Subcutaneous abdominal adipose tissue (tissue), 5 donors: ENCODE results near the gene ARL5B.

Experiments used
- H3K27ac ChIP-seq: one replicate; pipeline ENCODE4 v1.7.0; 2013; ENCODE audit warnings: low read depth, mild to moderate bottlenecking, inconsistent platforms, low read length, moderate library complexity
- H3K27me3 ChIP-seq, 5 donors: one replicate each; pipeline ENCODE4 v1.7.0; 2013; ENCODE audit warnings: low read length in 5 of 5, inconsistent platforms in 1 of 5; ENCODE audit not compliant: control insufficient read depth in 5 of 5, insufficient read depth in 4 of 5
- H3K36me3 ChIP-seq, 5 donors: one replicate each; pipeline ENCODE4 v1.7.0; 2013; ENCODE audit warnings: low read length in 5 of 5; ENCODE audit not compliant: control insufficient read depth in 5 of 5, insufficient read depth in 5 of 5
- H3K4me1 ChIP-seq, 5 donors: one replicate each; pipeline ENCODE4 v1.7.0; 2013; ENCODE audit warnings: low read length in 5 of 5, mild to moderate bottlenecking in 3 of 5, moderate library complexity in 1 of 5; ENCODE audit not compliant: control insufficient read depth in 5 of 5, insufficient read depth in 5 of 5
- H3K4me3 ChIP-seq, 5 donors: one replicate each; pipeline ENCODE4 v1.7.0; 2013; ENCODE audit warnings: low read length in 5 of 5, low read depth in 1 of 5
- H3K9ac ChIP-seq, 5 donors: one replicate each; pipeline ENCODE4 v1.7.0; 2013; ENCODE audit warnings: low read length in 5 of 5, mild to moderate bottlenecking in 4 of 5, moderate library complexity in 3 of 5
- H3K9me3 ChIP-seq, 5 donors: one replicate each; pipeline ENCODE4 v1.7.0; 2013; ENCODE audit warnings: low read length in 5 of 5; ENCODE audit not compliant: control insufficient read depth in 5 of 5
- donor health status: healthy.
- donor health status: healthy.
- donor health status: healthy.
- donor health status: healthy.
- donor health status: healthy.

Gene ARL5B

DNA sequence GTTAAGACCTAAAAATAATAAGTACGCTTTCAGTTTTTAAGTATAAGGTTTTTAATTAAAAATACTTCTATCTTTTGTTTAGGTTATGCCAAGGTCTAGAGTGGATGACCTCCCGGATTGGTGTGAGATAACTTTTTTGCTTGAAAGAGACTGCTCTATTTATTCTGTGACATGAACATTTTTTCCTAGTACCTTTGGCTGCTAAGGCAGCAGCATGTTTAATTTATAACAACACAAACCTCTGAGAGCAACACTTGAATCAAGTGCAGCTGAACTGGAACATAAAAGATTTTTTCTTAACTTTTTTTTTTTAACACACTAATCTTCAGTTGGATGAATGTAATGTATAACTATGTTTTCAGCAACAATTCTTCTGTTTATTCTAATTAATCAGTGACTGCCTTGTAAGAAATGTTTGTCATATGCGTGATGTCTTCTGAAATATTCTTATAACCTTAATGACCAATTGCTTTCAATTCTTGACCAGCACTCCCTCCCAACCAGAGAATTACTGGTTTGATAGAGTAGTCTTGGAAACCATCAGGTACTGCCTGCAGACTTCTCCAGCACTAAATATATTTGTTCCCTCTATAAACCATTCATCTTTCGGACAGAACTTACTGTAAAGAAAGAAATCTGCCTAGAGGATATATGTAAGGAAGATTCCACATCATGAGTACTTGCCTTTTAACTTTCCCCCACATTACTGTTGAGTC lies 16.0 kb downstream of the ARL5B start:
- Histone ChIP-seq H3K36me3 (peaks cover 16 to 44% (median 30%) of the 10 kb centered on the region in 5 donors), H3K9ac (no peak overlapping the region), H3K4me1 (no peaks in the 10 kb centered on the region), H3K27ac (no peak overlapping the region), H3K27me3 (no peaks in the 10 kb centered on the region), H3K9me3 (no peaks in the 10 kb centered on the region), H3K4me3 (no peak overlapping the region)

DNA sequence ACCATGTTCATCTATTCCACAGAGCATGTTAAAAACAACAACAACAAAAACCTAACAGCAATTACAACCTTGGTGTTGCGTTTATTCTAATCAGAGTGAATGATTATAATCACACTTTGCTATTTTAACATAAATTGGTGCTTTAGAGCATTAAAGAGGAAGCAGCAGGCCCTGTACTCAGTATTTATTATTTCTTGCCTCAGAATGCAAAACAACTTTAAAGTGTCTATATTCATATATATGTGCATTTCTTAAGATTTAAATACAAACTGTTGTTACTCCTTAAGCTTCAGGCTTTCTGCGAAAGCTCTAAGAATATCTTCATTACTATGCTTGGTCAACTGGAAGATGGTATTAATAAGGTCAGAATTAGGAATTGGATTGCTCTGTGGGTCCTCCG lies 21.5 kb downstream of the ARL5B start:
- Histone ChIP-seq H3K4me1 (peaks cover 0 to 7% (median 0%) of the 10 kb centered on the region in 5 donors), H3K9ac (no peak overlapping the region), H3K4me3 (no peak overlapping the region), H3K27me3 (no peaks in the 10 kb centered on the region), H3K27ac (no peak overlapping the region), H3K36me3 (peaks cover 0 to 10% (median 3%) of the 10 kb centered on the region in 5 donors), H3K9me3 (no peaks in the 10 kb centered on the region)

DNA sequence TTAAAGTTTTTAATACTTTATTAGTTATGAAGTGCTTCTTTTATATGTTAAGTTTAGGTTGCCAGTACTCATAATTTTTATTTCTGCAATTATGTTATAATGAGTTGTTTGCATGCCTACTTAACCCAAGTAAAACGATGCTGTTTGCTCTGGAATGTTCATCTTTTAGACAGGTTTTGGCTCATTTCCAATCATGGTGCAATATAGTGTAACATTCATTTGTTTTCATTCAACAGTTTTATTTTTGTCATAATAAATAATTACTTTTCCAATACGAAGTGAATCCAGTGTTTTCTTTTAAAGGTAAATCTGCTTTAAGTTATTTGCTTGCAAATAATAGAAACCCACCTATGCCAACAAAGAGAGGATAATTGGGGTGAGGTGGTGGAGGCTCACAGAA lies 22.1 kb downstream of the ARL5B start:
- Histone ChIP-seq H3K27me3 (no peaks in the 10 kb centered on the region), H3K9ac (no peak overlapping the region), H3K4me1 (peaks cover 0 to 7% (median 0%) of the 10 kb centered on the region in 5 donors), H3K9me3 (no peaks in the 10 kb centered on the region), H3K27ac (peak overlapping the region; percentile 9), H3K4me3 (no peak overlapping the region), H3K36me3 (peaks cover 0 to 6% (median 3%) of the 10 kb centered on the region in 5 donors)

DNA sequence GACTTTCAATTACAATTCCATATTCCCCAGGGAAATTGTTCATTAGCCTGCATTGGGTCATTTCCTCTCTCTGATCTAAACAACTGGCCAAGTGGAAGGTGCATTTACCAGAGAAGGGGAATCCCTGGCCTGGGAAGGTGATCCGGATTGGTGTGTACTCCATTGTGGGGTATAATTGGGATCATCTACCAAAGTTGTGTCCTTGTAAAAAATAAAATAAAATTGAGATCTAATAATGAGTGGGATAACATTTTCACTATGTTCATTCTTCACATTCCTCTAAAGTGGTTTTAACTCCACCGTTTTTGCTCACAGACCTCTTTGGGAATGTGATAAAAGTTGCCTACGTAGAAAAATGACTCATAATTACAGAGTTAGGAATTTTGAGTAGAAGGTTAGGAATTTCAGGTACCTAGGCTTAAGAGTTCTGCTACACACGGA lies 22.8 kb downstream of the ARL5B start:
- Histone ChIP-seq H3K27ac (peak overlapping the region; percentile 9), H3K9ac (no peak overlapping the region), H3K27me3 (no peaks in the 10 kb centered on the region), H3K9me3 (no peaks in the 10 kb centered on the region), H3K4me3 (no peak overlapping the region), H3K4me1 (peaks cover 0 to 7% (median 0%) of the 10 kb centered on the region in 5 donors), H3K36me3 (peaks cover 0 to 5% (median 0%) of the 10 kb centered on the region in 5 donors)

DNA sequence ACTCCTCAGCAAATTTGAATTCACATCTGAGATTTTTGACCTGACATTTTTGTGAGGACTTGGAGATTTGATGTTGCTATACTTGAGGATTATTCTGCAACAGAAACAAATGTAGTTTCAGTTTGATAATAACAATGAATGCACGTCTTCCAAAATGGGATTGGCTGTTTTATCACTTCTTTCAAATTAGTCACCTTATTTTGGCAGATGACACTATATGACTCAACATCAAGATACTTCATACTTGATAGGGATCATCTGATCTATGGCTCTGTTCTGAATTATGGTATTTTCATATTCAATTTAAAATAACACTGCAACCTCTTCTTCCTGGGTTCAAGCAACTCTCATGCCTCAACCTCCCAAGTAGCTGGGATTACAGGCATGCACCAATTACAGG lies 24.2 kb downstream of the ARL5B start:
- Histone ChIP-seq H3K27ac (no peak overlapping the region), H3K9ac (no peak overlapping the region), H3K9me3 (no peaks in the 10 kb centered on the region), H3K36me3 (peaks cover 0 to 4% (median 0%) of the 10 kb centered on the region in 5 donors), H3K27me3 (no peaks in the 10 kb centered on the region), H3K4me3 (no peak overlapping the region), H3K4me1 (peaks cover 0 to 7% (median 0%) of the 10 kb centered on the region in 5 donors)

DNA sequence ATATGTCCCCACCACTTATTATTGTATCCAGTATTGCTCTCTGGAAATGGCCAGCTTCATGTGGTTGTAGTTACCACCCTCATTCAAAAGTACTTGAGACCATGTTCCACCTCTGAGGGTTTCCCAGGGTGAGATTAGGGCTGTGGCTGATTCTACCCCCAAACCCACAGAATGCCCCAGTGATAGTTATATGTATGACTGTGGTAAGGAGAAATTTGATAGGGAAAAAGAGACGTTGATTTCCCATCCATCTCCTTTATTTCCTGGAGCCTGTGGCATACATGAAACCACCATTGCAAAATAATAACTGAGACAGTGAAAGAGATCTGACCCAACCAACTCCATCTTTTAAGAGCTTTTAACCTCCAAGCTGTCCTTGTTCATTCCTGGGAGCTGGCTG lies 25.2 kb downstream of the ARL5B start:
- Histone ChIP-seq H3K9ac (no peak overlapping the region), H3K27ac (no peak overlapping the region), H3K9me3 (no peaks in the 10 kb centered on the region), H3K4me1 (peaks cover 0 to 7% (median 0%) of the 10 kb centered on the region in 5 donors), H3K36me3 (peaks cover 0 to 4% (median 0%) of the 10 kb centered on the region in 5 donors), H3K27me3 (no peaks in the 10 kb centered on the region), H3K4me3 (no peak overlapping the region)

DNA sequence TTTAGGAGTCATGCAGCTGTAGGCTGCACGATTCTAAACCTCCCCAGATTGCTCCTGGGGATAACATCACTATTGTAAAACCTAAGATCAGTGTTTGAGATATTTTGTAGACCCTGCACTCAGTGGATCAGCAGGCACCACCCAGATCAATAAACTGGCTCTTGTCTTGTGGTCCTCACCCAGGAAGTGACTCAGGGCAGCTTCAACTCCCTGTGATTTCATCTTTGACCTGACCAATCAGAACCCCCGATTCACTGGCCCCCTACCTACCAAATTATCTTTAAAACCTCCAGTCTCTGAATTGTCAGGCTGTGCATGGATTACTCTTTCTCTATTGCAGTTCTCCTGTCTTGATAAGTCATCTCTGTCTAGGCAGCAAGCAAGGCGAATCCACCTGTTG lies 25.7 kb downstream of the ARL5B start:
- no peaks in the 10 kb centered on the region for H3K9me3 ChIP-seq
- no peaks in the 10 kb centered on the region for H3K27me3 ChIP-seq
- peaks cover 0 to 7% (median 0%) of the 10 kb centered on the region in 5 donors for H3K4me1 ChIP-seq
- H3K4me3 ChIP-seq = no peak overlapping the region
- H3K9ac ChIP-seq = no peak overlapping the region
- H3K36me3 ChIP-seq = peaks cover 0 to 4% (median 0%) of the 10 kb centered on the region in 5 donors
- no peak overlapping the region for H3K27ac ChIP-seq

DNA sequence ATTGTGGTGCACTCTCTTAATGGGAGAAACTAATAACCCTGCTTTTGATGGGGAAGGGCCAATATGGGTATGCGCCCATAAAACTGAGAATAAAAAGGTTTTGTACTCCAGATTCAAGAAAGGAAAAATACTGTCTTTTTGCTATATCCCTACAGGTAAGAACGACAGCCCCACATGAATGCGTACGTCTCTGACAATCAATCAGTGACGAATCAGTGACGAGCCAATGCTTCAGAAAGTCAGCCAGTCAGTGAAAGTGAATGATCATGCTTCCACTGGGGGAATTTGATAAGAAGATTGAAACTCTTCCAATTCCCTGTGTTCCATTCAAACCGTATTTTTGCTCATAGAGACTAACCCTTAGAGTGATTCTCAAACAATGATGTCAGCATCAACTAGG lies 26.3 kb downstream of the ARL5B start:
- no peak overlapping the region for H3K27ac ChIP-seq
- no peak overlapping the region for H3K4me3 ChIP-seq
- H3K9ac ChIP-seq = no peak overlapping the region
- H3K27me3 ChIP-seq = no peaks in the 10 kb centered on the region
- peaks cover 0 to 4% (median 0%) of the 10 kb centered on the region in 5 donors for H3K36me3 ChIP-seq
- peaks cover 0 to 7% (median 0%) of the 10 kb centered on the region in 5 donors for H3K4me1 ChIP-seq
- no peaks in the 10 kb centered on the region for H3K9me3 ChIP-seq

DNA sequence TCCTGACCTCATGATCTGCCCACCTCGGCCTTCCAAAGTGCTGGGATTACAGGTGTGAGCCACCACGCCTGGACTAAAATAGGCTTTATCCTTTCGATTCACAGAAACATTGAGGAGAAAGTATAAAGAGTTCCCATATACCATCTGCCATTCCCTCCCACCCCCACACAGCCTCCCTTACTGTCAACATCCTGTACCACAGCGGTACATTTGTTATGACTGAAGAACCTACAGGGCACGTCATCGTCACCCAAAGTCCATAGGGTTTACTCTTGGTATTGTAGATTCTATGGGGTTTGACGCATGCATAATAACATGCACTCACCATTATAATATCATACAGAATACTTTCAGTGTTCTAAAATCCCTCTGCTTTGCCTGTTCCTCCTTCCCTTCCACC lies 28.0 kb downstream of the ARL5B start:
- H3K9me3 ChIP-seq = no peaks in the 10 kb centered on the region
- H3K4me1 ChIP-seq = no peaks in the 10 kb centered on the region
- H3K27me3 ChIP-seq = no peaks in the 10 kb centered on the region
- H3K4me3 ChIP-seq = no peak overlapping the region
- H3K36me3 ChIP-seq = no peaks in the 10 kb centered on the region
- H3K9ac ChIP-seq = no peak overlapping the region
- no peak overlapping the region for H3K27ac ChIP-seq

DNA sequence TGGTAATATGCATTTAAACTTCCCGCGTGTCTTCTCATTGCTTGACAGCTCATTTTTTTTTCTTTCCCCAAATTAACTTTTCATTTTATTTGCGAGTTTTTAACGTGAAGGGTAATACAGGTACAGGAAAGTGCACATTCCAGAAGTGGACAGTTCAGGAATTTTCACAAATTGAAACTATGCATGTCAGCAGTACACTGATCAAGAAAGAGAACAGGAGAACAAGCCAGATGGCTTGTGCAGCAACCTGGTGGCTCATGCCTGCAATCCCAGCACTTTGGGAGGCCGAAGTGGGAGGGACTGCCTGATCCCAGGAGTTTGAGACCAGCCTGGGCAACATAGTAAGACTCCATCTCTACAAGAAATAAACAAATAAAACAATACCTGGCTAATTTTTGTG lies 28.5 kb downstream of the ARL5B start:
- Histone ChIP-seq H3K4me3 (no peak overlapping the region), H3K27ac (no peak overlapping the region), H3K9me3 (no peaks in the 10 kb centered on the region), H3K9ac (no peak overlapping the region), H3K4me1 (no peaks in the 10 kb centered on the region), H3K36me3 (no peaks in the 10 kb centered on the region), H3K27me3 (no peaks in the 10 kb centered on the region)
